Measurements from ENCODE around the gene GDAP2. TPM values are rescaled to one million over a fixed set of nuclear protein-coding genes. Genes with fewer than 3 reads are reported as not detected.

GDAP2 gene
- total RNA-seq, 1 donor from 2014 or later, result 22.7 TPM

DNA sequence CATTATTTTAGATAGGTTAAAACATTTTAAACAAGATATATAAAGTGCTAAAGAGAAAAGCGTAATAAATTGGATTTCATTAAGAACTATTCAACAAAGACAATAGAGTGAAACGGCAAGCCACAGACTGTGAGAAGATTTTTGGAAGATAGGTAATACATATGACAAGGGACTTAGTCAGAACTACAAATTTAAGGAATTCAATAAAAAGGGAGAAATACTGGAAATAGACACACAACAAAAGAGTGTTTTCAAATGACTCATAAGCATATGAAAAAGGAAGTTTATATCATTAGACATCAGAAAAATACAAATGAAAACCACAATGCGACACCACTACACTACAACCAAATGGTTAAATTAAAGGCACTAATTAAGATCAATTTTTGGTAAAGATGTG, 90.5 kb downstream of the GDAP2 start:
- peak overlapping the region; percentile 10 for H3K27ac Mint-ChIP-seq (ENCODE audit: unreplicated experiment)
- peaks cover 9% of the 10 kb centered on the region for H3K9me3 Mint-ChIP-seq (ENCODE audit: low read depth)
- DNase-seq (ENCODE audit: low spot score), result no peak
- peaks cover 24% of the 10 kb centered on the region for H3K4me1 Mint-ChIP-seq (ENCODE audit: low read depth)
- H3K4me3 Mint-ChIP-seq (ENCODE audit: unreplicated experiment), result no peak overlapping the region
- H3K27me3 Mint-ChIP-seq (ENCODE audit: low read depth), result no peaks in the 10 kb centered on the region
- peaks cover 14% of the 10 kb centered on the region for H3K36me3 Mint-ChIP-seq (ENCODE audit: low read depth)
- TF ChIP-seq, protein P1, sequence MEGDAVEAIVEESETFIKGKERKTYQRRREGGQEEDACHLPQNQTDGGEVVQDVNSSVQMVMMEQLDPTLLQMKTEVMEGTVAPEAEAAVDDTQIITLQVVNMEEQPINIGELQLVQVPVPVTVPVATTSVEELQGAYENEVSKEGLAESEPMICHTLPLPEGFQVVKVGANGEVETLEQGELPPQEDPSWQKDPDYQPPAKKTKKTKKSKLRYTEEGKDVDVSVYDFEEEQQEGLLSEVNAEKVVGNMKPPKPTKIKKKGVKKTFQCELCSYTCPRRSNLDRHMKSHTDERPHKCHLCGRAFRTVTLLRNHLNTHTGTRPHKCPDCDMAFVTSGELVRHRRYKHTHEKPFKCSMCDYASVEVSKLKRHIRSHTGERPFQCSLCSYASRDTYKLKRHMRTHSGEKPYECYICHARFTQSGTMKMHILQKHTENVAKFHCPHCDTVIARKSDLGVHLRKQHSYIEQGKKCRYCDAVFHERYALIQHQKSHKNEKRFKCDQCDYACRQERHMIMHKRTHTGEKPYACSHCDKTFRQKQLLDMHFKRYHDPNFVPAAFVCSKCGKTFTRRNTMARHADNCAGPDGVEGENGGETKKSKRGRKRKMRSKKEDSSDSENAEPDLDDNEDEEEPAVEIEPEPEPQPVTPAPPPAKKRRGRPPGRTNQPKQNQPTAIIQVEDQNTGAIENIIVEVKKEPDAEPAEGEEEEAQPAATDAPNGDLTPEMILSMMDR (IDR thresholded peaks at IDR 0.05), result no peak

DNA sequence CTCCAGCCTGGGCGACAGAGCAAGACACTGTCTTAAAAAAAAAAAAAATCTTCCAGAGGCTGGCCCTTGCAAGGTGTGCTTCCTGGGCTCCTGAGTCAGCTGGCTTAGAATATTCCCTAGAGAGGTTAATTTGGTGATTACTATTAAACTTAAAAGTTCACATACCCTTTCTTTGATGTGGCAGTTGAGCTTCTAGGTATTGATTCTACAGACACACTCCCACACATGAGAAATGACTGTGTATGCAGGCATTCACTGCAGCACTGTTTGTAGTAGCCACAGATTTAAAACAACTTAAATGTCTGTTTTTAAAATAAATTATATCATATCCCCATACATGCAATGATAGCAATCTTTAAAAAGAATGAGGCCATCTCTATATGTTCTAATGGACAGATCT, 93.4 kb downstream of the GDAP2 start:
- Mint-ChIP-seq H3K9me3 (ENCODE audit: low read depth) (peaks cover 3% of the 10 kb centered on the region), H3K4me3 (ENCODE audit: unreplicated experiment) (no peak overlapping the region), H3K36me3 (ENCODE audit: low read depth) (peaks cover 6% of the 10 kb centered on the region), H3K4me1 (ENCODE audit: low read depth) (peaks cover 19% of the 10 kb centered on the region), H3K27me3 (ENCODE audit: low read depth) (no peaks in the 10 kb centered on the region), H3K27ac (ENCODE audit: unreplicated experiment) (no peak overlapping the region)
- no peak for DNase-seq (ENCODE audit: low spot score)
- TF ChIP-seq, protein P1 (IDR thresholded peaks at IDR 0.05), result no peak

DNA sequence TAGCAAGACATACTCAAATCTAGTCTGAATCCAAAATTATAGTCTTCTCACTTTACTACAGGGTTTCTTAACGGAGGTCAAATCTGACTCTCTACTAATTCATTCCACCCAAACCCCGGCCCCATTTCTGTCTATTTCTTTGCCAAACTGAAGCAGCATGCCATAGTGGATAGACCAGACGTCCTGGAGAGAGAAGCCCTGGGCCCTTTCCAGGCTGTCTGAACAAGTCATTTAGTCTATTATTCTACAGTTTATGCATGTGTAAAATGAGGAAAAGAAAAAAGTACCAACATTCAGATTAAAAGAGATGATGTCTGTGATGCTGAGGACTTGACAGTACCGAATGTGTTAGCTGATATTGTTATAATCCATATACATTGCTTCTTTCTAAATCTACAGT, 95.0 kb downstream of the GDAP2 start:
- H3K4me1 Mint-ChIP-seq (ENCODE audit: low read depth), result peaks cover 7% of the 10 kb centered on the region
- H3K36me3 Mint-ChIP-seq (ENCODE audit: low read depth), result peaks cover 9% of the 10 kb centered on the region
- H3K9me3 Mint-ChIP-seq (ENCODE audit: low read depth), result peaks cover 10% of the 10 kb centered on the region
- H3K27me3 Mint-ChIP-seq (ENCODE audit: low read depth), result no peaks in the 10 kb centered on the region
- TF ChIP-seq, protein P1 (IDR thresholded peaks at IDR 0.05), result no peak
- H3K27ac Mint-ChIP-seq (ENCODE audit: unreplicated experiment), result no peak overlapping the region
- DNase-seq (ENCODE audit: low spot score), result no peak
- no peak overlapping the region for H3K4me3 Mint-ChIP-seq (ENCODE audit: unreplicated experiment)

DNA sequence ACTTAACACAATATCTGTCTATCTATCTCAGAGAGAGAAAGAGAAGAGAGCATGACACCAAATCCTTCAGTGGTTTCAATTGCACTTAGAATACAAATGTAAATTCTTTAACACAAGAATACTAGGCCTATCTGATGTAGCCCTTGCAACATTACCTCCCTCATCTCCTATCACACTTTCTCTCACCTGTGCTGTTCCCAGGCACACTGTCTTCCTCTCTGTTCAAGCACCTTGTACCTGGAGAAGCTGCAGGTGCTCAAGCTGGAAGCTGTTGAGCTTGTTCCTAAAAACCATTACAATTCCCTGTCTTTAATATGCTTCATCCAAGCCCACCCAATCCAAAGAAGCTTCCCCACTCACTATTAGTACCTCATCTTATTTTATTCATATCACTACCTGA, 97.0 kb downstream of the GDAP2 start:
- no peaks in the 10 kb centered on the region for H3K27me3 Mint-ChIP-seq (ENCODE audit: low read depth)
- no peak for DNase-seq (ENCODE audit: low spot score)
- H3K36me3 Mint-ChIP-seq (ENCODE audit: low read depth), result peaks cover 5% of the 10 kb centered on the region
- peaks cover 16% of the 10 kb centered on the region for H3K4me1 Mint-ChIP-seq (ENCODE audit: low read depth)
- peaks cover 6% of the 10 kb centered on the region for H3K9me3 Mint-ChIP-seq (ENCODE audit: low read depth)
- TF ChIP-seq, protein P1 (IDR thresholded peaks at IDR 0.05), result no peak
- H3K4me3 Mint-ChIP-seq (ENCODE audit: unreplicated experiment), result no peak overlapping the region
- no peak overlapping the region for H3K27ac Mint-ChIP-seq (ENCODE audit: unreplicated experiment)

DNA sequence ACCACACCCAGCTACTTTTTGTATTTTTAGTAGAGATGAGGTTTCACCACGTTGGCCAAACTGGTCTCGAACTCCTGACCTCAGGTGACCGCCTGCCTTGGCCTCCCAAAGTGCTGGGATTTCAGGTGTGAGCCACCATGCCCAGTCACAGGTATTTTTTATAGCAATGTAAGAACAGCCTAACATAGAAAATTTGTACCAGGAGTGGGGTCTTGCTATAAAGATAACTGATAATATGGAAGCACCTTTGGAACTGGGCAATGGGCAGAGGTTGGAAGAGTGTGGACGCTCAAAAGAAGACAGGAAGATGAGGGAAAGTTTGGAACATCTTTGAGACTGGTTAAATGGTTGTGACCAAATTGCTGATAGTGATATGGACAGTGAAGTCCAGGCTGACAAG, 99.2 kb downstream of the GDAP2 start:
- Mint-ChIP-seq H3K27me3 (ENCODE audit: low read depth) (no peaks in the 10 kb centered on the region), H3K36me3 (ENCODE audit: low read depth) (peaks cover 5% of the 10 kb centered on the region), H3K27ac (ENCODE audit: unreplicated experiment) (no peak overlapping the region), H3K4me1 (ENCODE audit: low read depth) (peaks cover 39% of the 10 kb centered on the region), H3K9me3 (ENCODE audit: low read depth) (peaks cover 6% of the 10 kb centered on the region), H3K4me3 (ENCODE audit: unreplicated experiment) (no peak overlapping the region)
- no peak for DNase-seq (ENCODE audit: low spot score)
- TF ChIP-seq, protein P1 (IDR thresholded peaks at IDR 0.05), result no peak

All from chondrocyte (in vitro differentiated cells).